ENCODE measurements around the gene ERN1. TPM values are rescaled to one million over a fixed set of nuclear protein-coding genes. Genes with fewer than 3 reads are reported as not detected.

ERN1 gene
- total RNA-seq, 4 donors from 2014 or later, result 9.7 to 27.5 (median 13.8) TPM

- in situ Hi-C loops (cut with MboI; ENCODE audit: low sequenced_read_pairs in 4 of 4), result no loop called here
- Histone ChIP-seq H3K4me1 (peaks cover 65 to 82% of the 10 kb centered on the region in 2 donors), H3K36me3 (peaks cover 0 to 6% of the 10 kb centered on the region in 2 donors), H3K4me3 (no peak overlapping the region), H3K27ac (peak overlapping the region; percentile 98 to 99 (median 98)), H3K9me3 (no peaks in the 10 kb centered on the region), H3K27me3 (no peaks in the 10 kb centered on the region)
- DNase-seq (no peak), ATAC-seq (no peak)
- TF ChIP-seq, protein P1, sequence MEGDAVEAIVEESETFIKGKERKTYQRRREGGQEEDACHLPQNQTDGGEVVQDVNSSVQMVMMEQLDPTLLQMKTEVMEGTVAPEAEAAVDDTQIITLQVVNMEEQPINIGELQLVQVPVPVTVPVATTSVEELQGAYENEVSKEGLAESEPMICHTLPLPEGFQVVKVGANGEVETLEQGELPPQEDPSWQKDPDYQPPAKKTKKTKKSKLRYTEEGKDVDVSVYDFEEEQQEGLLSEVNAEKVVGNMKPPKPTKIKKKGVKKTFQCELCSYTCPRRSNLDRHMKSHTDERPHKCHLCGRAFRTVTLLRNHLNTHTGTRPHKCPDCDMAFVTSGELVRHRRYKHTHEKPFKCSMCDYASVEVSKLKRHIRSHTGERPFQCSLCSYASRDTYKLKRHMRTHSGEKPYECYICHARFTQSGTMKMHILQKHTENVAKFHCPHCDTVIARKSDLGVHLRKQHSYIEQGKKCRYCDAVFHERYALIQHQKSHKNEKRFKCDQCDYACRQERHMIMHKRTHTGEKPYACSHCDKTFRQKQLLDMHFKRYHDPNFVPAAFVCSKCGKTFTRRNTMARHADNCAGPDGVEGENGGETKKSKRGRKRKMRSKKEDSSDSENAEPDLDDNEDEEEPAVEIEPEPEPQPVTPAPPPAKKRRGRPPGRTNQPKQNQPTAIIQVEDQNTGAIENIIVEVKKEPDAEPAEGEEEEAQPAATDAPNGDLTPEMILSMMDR (IDR thresholded peaks at IDR 0.05 in 4 of 5, conservative IDR thresholded peaks at IDR 0.05 in 1 of 5), result no peak
- no peak for TF ChIP-seq POLR2A (IDR thresholded peaks at IDR 0.05)
- intact Hi-C loops (cut with DNase I; ENCODE audit: low total_unique reads), result no loop called here
These were observed 30.4 kb upstream of the ERN1 start for GRCh38 chr17:64160378-64160777.

- Histone ChIP-seq H3K4me3 (no peak overlapping the region), H3K9me3 (no peaks in the 10 kb centered on the region), H3K36me3 (peaks cover 0 to 6% of the 10 kb centered on the region in 2 donors), H3K4me1 (peaks cover 79 to 96% of the 10 kb centered on the region in 2 donors), H3K27ac (peak overlapping the region; percentile 98 to 99 (median 98)), H3K27me3 (no peaks in the 10 kb centered on the region)
- in situ Hi-C loops (cut with MboI; ENCODE audit: low sequenced_read_pairs in 4 of 4), result no loop called here
- intact Hi-C loops (cut with DNase I; ENCODE audit: low total_unique reads), result no loop called here
- DNase-seq (peak in 1 of 2 donors; percentile 80), ATAC-seq (peak in 1 of 2 donors; percentile 22)
- TF ChIP-seq, protein P1 (IDR thresholded peaks at IDR 0.05 in 4 of 5, conservative IDR thresholded peaks at IDR 0.05 in 1 of 5), result no peak
- no peak for TF ChIP-seq POLR2A (IDR thresholded peaks at IDR 0.05)
These were observed 29.1 kb upstream of the ERN1 start for GRCh38 chr17:64158831-64159590.

GRCh38 chr17:64158406-64158805 lies 28.5 kb upstream of the ERN1 start:
- TF ChIP-seq POLR2A (IDR thresholded peaks at IDR 0.05), result no peak
- TF ChIP-seq, protein P1 (IDR thresholded peaks at IDR 0.05 in 4 of 5, conservative IDR thresholded peaks at IDR 0.05 in 1 of 5), result no peak
- Histone ChIP-seq H3K4me1 (peaks cover 85 to 96% of the 10 kb centered on the region in 2 donors), H3K36me3 (peaks cover 0 to 6% of the 10 kb centered on the region in 2 donors), H3K27me3 (no peaks in the 10 kb centered on the region), H3K27ac (peak overlapping the region; percentile 98 to 99 (median 98)), H3K4me3 (no peak overlapping the region), H3K9me3 (no peaks in the 10 kb centered on the region)
- ATAC-seq (no peak), DNase-seq (no peak)
- in situ Hi-C loops (cut with MboI; ENCODE audit: low sequenced_read_pairs in 4 of 4), result no loop called here
- intact Hi-C loops (cut with DNase I; ENCODE audit: low total_unique reads), result no loop called here

DNA sequence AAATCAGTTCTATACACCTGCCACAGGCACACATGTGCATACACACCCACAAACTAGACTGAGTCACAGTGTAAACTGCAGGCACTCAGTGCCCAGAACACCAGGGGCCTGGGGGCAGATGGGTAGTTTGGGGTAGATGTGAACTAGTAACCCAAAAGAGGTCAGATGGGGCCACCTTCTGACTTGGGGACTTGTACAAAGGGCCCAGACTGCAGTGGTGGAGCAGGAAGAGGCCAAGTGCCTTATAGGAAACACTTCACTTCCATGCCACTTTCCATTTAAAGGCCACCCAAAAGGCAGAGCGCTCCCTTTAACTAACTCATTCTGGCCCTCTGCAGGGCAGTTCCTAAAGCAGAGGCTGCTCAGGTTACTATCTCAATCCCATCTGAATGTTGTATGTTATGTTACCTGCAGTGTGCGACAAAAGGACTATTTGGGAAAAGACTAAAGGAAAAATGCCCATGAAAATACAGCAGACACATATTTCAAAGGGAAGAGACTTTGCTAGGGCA lies 27.8 kb upstream of the ERN1 start:
- DNase-seq, result no peak
- in situ Hi-C loops (cut with MboI; ENCODE audit: low sequenced_read_pairs in 4 of 4), result no loop called here
- peaks cover 86 to 96% of the 10 kb centered on the region in 2 donors for H3K4me1 ChIP-seq

More for the DNA sequence above, 27.8 kb upstream of the ERN1 start:
- no peak for ATAC-seq
- TF ChIP-seq POLR2A (IDR thresholded peaks at IDR 0.05), result no peak
- TF ChIP-seq, protein P1 (IDR thresholded peaks at IDR 0.05 in 4 of 5, conservative IDR thresholded peaks at IDR 0.05 in 1 of 5), result peak in 1 of 5 experiments; percentile 22
- Histone ChIP-seq H3K36me3 (peaks cover 0 to 6% of the 10 kb centered on the region in 2 donors), H3K9me3 (no peaks in the 10 kb centered on the region), H3K27ac (peak overlapping the region; percentile 98 to 99 (median 98)), H3K4me3 (no peak overlapping the region), H3K27me3 (no peaks in the 10 kb centered on the region)
- intact Hi-C loops (cut with DNase I; ENCODE audit: low total_unique reads), result loop anchor here (2.0 kb wide), 1 partner anchor 45 kb away; no protein-coding TSS in a partner anchor

All from gastrocnemius medialis (tissue), 4 donors.